CD4-positive, alpha-beta T cell treated with Interleukin-17A for 1 hour (primary cell): ENCODE results near the gene KSR2.

Experiments used
- DNase-seq: peaks from one replicate; pipeline ENCODE4 v3.0.0-alpha.2; 2020

The KSR2 gene

DNA sequence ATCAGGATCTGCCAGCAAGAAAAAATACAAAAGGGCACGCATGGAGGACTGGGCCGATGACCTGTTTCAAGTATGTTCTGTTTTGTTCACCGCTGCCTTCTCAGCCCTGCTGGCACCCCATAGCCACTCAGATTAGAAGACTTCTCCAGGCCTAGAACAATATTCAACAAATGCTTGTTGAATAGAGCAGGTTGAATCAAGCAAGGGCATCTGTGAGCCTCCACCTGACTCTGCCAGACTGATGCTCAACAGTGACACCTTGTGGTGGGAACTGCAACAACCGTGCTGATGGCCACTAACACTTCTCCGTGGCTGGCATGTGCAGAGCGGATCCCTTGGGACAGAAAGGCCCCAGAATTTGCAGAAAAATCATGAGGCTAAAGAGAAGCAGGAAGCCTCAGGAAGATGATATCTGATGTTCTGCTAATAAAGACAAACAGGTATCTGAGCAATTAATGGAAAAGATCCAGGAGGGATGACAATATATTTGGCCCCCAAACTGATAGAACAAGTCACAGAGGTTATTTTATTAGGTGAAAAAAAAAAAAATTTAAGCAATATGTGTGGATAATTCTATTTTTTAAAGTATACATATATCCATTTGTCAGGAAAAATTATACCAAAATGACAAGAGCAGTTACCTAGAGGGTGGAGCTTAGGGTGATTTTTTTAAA, 114.3 kb downstream of the KSR2 start:
- peak; percentile 27 for DNase-seq

DNA sequence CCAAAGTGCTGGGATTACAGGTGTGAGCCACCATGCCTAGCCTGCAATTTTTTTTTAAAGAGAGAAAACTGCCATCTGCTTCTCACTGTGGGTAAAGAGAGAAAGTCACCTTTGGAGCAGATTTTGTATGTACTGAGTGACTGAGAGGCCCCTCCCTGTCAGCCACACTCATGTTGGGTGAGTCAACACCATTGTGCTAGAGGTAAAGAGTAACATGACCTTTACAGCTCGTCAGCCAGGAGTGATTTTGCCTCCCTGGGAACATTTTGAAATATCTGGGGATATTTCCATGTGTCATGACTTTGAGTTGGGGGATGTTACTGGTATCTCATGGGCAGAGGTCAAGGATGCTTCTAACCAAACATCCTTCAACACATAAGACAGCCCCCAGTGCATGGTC, 115.2 kb downstream of the KSR2 start:
- DNase-seq, result no peak

DNA sequence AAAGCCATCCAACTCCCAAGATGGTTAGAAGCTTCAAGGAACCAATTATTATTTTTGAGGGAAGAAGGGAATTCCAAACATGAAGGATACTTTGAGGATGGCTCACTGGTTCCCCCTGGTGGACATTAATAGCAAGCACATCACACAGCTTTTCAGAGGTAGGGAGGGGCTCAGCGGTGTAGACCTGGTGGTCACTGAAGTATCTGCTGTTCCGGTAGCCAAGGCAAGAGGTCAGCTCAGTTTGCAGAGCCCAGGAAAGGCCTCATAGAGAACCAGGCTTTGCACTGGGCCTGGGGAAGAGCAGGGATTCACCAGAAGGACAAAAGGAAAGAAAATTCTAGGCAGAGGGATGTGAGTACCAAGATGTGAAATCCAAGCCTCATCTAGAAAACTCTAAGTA, 118.7 kb downstream of the KSR2 start:
- DNase-seq, result peak; percentile 19

DNA sequence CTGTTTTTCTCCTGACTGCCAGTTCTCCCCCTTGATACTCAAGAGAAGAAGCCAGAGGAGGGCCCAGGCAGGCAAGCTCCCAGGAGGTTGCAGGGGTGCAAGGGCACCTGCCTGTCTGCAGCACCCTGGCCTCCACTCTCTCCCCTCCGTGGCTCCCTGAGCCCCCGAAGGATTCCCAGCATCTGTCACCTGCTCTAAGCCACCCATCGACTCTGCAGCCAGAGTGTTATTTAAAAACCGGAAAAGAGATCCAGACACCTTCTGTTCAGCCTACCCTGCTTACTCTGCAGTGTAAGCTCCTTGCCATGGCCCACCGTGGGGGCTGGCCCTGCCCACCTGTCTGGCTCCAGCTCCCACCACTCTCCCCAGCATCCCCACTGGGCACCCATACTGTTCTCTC, 121.4 kb downstream of the KSR2 start:
- DNase-seq, result no peak

DNA sequence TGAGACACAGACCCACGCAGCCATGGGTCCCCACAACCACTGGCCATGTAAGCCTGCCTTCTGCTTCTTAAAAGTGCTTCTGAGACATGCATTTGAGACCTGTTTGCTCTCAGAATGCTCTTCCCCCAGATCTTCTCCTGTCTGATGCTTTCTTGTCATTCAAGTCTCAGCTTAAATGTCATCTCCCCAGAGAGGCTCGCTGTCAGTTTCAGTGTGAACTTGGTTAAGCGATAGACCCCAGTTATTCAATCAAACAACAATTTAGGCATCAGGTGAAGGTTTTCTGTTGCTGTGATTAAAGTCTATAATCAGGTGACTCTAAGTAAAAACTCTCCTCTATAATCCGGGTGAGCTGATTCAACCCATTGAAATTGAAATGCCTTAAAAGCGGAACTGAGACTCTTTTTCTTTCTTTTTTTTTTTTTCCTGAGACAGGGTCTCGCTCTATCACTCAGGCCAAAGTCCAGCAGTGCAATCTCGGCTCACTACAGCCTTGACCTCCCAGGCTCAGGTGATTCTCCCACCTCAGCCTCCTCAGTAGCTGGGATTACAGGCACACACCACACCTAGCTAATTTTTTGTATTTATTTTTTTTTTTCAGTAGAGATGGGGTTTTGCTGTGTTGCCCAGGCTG, 123.4 kb downstream of the KSR2 start:
- DNase-seq, result no peak

DNA sequence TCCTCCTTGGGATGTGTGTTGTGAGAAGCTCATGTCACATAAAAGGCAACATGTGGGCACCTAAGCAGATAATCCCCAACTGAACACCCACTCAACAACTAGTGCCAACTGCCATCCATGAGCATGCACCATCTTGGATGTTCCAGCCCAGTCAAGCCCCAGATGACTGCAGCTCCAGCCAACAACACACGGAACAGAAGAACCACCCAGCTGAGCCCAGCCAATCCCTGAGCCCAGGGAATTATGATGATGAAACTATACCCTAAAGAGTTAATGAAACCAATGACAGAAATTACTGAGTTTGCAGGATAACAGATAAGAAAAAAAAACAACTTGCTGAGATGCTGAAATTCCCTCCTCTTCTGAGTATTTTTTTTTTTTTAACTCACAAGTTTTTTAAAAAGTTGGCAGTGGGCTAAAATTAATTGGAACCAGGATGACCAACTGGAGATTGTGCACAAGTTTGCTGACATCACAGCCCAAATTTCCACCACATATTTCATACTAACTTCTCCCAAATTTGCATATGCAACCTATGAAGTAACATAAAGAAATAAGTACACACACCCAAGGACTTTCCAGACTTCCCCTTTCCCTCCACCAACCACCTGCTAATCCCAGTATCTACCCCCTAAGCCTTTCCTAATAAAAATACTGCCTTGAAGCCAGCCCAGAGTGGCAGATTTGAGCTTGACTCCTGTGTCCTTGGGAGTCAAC, 124.5 kb downstream of the KSR2 start:
- no peak for DNase-seq

DNA sequence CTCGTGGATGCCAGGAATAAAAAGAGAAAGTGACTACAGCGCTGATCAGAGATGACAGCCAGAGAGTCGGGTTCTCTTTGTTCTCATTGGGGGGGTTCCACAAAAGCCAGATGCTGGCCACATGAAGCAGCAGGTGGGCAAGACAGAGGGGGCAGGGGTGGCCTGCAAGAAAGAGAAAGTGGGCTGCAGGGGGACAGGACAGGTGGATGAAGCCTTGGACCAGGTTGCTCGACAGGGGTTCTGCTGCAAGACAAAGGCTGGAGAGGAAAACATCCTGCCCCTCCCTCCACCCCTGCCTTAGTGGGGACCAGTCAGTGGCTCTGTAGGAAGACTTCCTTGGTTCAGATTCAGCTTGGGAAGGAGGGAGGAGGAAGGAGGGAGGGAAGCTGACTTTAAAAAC, 126.2 kb downstream of the KSR2 start:
- DNase-seq, result no peak

DNA sequence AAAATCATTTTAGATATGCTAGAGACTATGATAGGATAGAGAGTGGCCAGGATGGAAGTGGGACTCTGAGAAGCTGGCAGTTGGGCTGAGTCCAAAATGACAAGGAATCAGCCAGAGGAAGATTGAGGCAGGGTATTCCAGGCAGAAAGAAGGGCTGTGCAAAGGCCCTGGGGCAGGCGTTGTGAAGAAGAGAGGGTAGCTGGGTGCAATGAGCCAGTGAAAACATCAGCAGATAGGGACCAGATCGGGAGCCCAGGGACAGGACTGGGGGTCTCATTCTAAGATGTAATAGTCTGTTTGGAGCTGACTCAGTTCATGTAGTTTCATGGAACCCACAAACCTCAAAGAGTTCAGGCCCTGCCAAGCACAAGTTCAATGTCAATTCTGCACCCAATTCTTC, 126.6 kb downstream of the KSR2 start:
- DNase-seq, result no peak

DNA sequence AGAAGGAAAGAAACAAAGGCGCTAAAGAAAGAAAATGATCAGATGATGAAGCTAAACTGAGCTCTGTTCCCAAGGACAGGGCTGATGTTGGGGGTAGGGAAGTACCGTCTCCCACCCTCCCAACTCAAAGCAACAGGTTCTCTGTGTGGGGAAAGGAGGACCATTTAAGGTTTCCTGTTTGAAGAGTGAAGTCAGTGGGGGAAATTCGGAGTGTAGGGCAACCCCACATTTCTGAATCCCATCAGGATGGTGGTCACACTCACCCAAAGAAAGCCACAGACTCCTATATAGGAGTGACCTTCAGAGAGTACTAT, 131.1 kb downstream of the KSR2 start:
- DNase-seq, result no peak

DNA sequence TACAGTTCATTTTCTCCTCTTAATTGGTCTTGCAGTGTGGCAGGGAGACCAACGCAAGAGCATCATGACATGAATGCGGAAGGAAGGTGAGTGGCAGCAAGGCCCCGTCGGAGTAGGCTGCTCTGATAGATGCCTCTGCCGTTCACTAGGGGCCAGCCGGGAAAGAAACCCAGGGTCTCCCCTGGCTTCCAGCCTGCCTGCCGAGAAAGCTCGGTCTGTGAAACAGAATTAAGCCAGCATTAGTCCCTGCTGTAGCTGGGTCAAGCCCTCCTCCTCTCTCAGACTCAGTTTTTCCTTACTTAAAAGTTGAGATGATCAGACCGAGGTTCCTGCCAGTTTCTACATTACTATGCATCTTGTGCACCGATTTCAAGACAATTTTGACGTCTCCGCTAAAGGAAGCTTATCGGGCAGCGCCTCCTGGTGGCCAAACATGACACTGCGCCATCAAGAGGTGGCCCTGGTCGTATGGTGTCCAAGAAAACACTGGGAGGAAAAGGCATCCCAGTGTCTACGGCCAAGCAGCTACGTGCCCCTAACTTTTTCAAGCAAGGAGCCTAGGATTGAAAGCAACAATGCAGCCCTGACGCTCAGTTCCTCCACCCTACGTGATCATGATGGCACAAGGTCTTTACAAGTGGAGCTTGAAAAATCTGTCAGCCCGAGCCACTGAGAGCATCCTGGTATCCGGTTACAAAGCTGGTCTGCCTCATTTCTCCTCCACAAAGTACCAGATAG, 131.6 kb downstream of the KSR2 start:
- DNase-seq, result peak; percentile 65

DNA sequence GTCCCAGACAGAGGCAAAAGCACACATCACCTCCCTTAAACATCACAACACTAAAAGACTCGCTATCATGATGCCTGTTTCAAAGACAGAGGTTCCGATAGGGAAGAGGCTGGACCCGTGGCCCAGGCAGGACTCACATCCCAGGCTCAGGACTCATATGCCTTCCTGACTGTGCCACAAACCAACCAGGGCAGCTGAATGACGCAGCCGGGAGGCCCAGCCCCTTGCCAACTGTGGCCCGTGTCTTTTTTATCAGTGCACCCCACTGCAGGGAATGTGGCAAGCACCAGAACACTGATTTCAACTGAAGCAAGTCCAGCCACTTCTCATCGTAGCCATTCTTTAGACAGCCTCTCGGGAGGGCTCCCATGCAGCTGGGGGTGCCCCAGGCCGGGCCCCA, 132.3 kb downstream of the KSR2 start:
- DNase-seq, result no peak

DNA sequence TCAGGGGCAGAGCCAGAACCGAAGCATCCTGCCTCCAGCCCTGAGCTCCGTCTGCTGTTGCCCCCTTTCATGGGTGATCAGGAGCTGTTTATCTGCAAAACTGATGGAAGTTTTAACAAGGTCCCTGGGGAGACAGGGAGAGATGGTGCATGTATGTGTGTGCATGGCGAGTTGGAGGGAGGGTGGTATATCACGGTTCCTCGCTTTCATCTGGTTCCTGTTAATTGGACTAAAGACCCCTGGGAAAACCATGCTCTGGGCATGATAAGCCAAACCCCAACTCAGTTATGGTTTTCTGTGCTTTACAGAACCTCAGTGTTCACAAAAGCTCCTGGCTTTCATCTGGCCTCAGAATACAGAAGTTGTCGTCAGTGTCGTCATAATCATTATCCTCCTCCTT, 133.6 kb downstream of the KSR2 start:
- no peak for DNase-seq

DNA sequence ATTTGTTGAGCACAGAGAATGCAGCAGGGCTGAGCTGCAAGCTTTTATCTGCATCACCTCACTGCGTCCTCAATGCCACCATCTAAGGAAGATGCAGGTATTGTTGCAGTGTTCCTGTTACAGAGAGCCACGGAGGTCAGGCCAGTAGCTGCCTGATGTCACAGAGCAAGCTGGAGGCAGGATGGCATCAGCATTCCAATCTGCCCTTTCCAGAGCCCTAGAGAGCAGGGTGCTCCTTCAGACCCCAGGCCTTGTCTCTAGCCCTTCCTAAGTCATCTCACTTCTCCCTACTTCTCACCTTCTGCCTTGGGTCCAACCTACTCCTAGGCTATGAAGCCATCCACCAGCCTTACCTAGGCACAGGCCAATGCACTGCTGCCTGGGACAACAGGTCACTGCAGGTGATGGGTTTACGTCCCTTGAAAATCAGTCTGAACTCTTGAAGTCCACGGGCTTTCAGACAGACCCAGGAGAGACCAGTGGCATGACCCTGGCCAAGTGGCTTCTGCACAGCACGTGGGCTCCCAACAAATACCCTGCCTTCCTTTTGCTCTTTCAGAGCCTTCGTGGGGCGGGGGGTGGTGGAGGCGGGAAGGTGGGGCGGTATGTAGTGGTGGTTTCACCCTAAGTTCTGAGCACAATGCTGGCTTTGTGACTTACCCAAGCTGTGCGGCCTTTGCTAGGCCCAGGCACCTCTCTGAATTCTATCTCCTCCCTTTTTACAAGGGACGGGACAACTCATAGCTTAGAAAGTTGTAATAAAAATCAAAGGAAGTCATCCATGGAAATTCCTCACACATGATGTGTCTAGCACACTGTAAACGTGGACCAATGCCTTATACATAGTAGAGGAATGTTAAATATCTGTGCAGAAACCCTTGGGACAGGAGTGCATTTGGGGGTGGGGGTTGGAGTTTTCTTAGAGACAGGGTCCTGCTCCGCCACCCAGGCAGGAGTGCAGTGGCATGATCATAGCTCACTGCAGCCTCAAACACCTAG, 136.0 kb downstream of the KSR2 start:
- DNase-seq, result no peak

DNA sequence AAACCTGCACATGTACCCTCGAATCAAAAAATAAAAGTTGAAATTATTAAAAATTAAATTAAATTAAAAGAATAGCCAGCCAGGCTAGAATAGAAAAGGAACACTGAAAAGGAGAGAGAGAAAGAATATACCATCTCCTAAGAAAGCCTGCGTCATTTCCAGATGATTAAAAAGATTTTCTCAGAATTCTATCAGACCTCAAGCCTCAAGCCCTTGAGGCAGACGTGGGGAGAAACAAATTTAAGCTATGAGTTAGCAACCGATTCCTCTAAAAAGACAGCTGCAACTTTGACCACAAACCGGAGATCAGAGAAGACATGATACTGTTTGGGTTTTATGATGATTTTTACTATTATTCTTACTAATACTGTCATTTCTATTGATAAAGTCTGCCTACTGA, 138.3 kb downstream of the KSR2 start:
- no peak for DNase-seq

DNA sequence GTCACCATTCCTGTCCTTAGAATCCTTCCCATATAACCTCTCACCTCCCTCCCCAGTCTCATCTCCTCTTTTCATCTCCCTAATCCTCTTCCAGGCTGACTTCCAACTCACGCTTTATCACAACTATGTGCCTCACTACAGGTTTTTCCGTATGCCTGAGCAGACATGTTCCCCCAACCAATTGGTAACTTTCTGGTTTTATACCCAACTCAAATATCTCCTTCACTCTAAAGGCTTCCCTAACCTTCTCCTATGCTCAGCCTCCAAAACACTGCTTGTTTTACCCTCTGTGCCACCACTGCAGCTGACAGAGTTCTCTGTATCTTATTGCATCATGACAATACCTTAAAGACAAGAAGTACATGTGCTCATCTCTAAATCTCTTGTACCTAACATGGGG, 139.7 kb downstream of the KSR2 start:
- DNase-seq, result no peak

DNA sequence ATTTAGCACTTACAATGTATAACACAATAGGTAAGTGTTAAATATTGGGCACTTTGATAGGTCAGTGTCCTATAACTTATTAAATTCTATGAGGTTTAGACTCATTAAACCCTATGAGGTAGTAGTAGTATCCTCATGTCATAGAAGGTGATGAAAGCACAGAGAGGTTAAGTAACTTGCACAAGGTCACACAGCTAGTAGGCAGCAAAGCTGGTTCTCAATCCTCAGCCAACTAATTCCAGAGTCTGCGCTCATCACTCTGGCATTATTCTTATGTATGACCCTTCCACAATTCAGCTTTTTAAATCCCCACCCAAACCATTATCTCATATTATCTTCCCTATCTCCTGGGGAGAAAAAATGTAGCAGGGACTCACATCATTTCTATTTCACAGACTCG, 141.1 kb downstream of the KSR2 start:
- DNase-seq, result no peak

DNA sequence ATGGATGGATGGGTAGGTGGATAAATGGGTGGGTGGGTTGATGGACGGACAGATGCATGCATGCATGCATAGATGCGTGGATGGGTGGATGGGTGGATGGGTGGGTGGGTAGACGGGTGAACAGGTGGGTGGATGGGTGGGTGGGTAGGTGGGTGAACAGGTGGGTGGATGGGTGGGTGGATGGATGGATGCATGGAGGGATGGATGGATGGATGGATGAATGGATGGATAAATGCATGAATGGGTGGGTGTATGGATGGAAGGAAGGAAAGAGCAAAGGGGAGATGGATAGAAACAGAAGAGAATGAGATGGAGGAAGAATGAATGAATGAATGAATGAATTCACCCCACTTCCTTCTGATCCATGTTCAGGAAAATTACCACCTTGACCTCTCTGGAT, 143.0 kb downstream of the KSR2 start:
- no peak for DNase-seq

DNA sequence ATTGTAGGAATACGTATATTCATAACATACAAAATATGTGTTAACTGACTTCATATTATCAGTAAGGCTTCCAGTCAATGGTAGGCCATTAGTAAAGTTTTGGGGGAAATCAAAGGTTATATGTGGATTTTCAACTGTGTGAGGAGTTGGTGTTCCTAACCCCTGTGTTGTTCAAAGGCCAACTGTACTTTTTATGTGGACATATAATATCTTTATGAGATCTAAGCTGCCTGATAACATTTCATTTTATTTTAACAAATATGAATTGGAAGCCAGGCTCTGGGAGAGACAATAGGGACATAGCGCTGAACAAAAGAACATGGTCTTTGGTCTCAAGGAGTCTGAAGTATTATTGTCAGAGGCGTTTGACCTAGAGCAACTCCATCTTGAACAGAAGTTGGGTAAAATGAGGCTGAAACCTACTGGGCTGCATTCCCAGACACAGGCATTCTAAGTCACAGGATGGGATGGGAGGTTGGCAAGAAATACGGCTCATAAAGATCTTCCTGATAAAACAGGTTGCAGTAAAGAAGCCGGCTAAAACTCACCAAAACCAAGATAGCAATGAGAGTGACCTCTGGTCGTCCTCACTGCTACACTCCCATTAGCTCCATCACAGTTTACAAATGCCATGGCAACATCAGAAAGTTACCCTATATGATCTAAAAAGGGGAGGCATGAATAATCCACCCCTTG, 147.2 kb downstream of the KSR2 start:
- DNase-seq, result no peak

DNA sequence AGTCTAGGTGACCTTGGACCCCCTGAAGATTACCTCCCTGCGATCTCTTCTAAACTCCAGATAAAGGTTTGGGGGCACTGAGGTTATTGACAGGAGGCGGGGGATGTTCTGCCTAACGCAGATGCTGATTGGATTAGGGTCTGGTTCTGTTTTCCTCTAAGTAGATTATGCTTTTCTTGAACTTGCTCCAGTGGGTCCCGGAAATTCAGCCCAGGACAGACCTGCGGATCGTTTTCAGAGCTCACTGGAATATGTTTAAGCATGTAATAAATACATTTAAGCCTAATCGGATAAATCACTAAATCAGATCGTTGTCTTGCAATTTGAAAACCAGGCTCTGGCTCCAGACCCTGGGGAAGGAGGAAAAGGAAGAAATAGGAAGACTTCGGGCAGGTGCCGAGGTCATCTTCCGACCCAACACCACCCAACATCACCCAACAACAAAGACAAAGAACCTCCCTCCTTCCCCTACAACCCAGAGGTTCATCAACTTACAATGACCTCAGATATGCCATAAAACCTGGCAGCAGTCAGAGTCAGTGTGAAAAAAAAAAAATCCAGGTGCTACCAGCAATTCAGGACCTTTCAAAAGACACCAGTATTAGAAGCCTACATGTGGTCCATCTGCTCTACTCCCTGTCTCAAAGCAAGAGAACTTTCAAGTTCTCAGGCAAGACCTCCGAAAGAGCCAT, 148.4 kb downstream of the KSR2 start:
- no peak for DNase-seq

DNA sequence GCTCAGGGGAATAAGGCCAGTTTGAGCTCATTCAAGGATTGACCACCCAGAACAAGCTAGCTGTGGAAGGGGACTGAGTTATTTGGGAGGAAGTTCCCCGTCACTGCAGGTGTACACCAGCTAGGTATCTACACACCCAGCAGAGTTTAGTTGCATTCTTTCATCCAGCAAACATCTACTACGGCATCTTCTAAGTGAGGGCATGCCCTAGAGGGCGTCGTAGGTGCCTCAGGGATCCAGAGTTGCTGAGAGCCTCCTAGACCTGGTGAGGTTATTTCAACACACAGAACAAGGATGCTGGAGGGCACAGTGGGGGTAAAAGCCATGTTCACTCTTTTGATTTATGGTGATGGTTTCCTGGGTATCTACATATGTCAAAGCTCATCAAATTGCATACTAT, 149.6 kb downstream of the KSR2 start:
- no peak for DNase-seq

DNA sequence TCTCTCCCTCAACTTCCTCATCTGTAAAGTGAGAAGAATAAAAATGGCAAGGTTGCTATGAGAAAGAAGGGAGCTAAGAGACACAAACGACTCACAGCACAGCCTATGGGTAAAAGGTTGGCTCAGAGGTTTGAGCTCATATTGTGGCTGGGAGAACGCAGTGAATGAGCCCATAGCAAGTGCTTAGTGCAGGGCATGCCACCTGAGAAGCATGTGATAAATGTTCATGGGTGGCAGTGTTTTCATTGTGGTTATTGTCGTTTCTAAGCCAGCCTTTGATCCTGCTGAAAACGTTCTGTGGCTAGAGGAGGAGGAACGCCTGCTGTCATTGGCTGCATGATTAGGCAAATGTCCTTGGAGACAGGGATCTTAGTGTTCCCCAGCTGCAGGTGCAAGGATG, 150.4 kb downstream of the KSR2 start:
- DNase-seq, result no peak
